T-helper 1 cell treated with Interleukin-12 subunit alpha and Interleukin-12 subunit beta and Interleukin-4 antibody, amounts not matched to agents 30 μg/mL and 1 μg/mL, for 36 hours (primary cell): ENCODE results near the gene SPPL2A.

Experiments
- H3K27ac Mint-ChIP-seq: one replicate; pipeline ENCODE4 v1.8.0; 2021; ENCODE audit warnings: mild to moderate bottlenecking, mixed read lengths
- H3K27me3 Mint-ChIP-seq: one replicate; pipeline ENCODE4 v1.8.0; 2021; ENCODE audit warnings: low read depth, mixed read lengths
- H3K36me3 Mint-ChIP-seq: one replicate; pipeline ENCODE4 v1.8.0; 2021; ENCODE audit warnings: low read depth, mixed read lengths
- H3K4me1 Mint-ChIP-seq: one replicate; pipeline ENCODE4 v1.8.0; 2021; ENCODE audit warnings: low read depth, mixed read lengths
- H3K4me3 Mint-ChIP-seq: one replicate; pipeline ENCODE4 v1.8.0; 2021; ENCODE audit warnings: mild to moderate bottlenecking, moderate library complexity, mixed read lengths
- H3K9me3 Mint-ChIP-seq: one replicate; pipeline ENCODE4 v1.8.0; 2021; ENCODE audit warnings: mixed read lengths

SPPL2A gene

GRCh38 chr15:50786871-50787270 lies 21.4 kb upstream of the SPPL2A start:
- no peaks in the 10 kb centered on the region for H3K4me1 Mint-ChIP-seq
- no peaks in the 10 kb centered on the region for H3K36me3 Mint-ChIP-seq
- H3K27ac Mint-ChIP-seq, result no peak overlapping the region
- no peak overlapping the region for H3K4me3 Mint-ChIP-seq
- no peaks in the 10 kb centered on the region for H3K9me3 Mint-ChIP-seq
- peaks cover 17% of the 10 kb centered on the region for H3K27me3 Mint-ChIP-seq

GRCh38 chr15:50786438-50786837 lies 20.9 kb upstream of the SPPL2A start:
- Mint-ChIP-seq H3K4me3 (no peak overlapping the region), H3K36me3 (no peaks in the 10 kb centered on the region), H3K27me3 (peaks cover 18% of the 10 kb centered on the region), H3K27ac (no peak overlapping the region), H3K9me3 (no peaks in the 10 kb centered on the region), H3K4me1 (no peaks in the 10 kb centered on the region)

GRCh38 chr15:50783895-50784294 lies 18.4 kb upstream of the SPPL2A start:
- Mint-ChIP-seq H3K4me3 (no peak overlapping the region), H3K27ac (no peak overlapping the region), H3K9me3 (no peaks in the 10 kb centered on the region), H3K27me3 (peaks cover 18% of the 10 kb centered on the region), H3K4me1 (no peaks in the 10 kb centered on the region), H3K36me3 (no peaks in the 10 kb centered on the region)

- H3K27ac Mint-ChIP-seq, result no peak overlapping the region
- no peaks in the 10 kb centered on the region for H3K4me1 Mint-ChIP-seq
- H3K27me3 Mint-ChIP-seq, result peaks cover 18% of the 10 kb centered on the region
- no peak overlapping the region for H3K4me3 Mint-ChIP-seq
- H3K36me3 Mint-ChIP-seq, result no peaks in the 10 kb centered on the region
- H3K9me3 Mint-ChIP-seq, result no peaks in the 10 kb centered on the region
Measured at GRCh38 chr15:50783411-50783810, 17.9 kb upstream of the SPPL2A start.

- Mint-ChIP-seq H3K4me3 (no peak overlapping the region), H3K36me3 (no peaks in the 10 kb centered on the region), H3K9me3 (no peaks in the 10 kb centered on the region), H3K4me1 (peaks cover 4% of the 10 kb centered on the region), H3K27ac (no peak overlapping the region), H3K27me3 (peaks cover 7% of the 10 kb centered on the region)
Measured at GRCh38 chr15:50778086-50778485, 12.6 kb upstream of the SPPL2A start.

- Mint-ChIP-seq H3K27ac (no peak overlapping the region), H3K36me3 (no peaks in the 10 kb centered on the region), H3K4me1 (peaks cover 4% of the 10 kb centered on the region), H3K9me3 (no peaks in the 10 kb centered on the region), H3K4me3 (no peak overlapping the region), H3K27me3 (peaks cover 3% of the 10 kb centered on the region)
Measured at GRCh38 chr15:50777042-50777441, 11.5 kb upstream of the SPPL2A start.

- no peak overlapping the region for H3K4me3 Mint-ChIP-seq
- H3K36me3 Mint-ChIP-seq, result no peaks in the 10 kb centered on the region
- H3K4me1 Mint-ChIP-seq, result peaks cover 4% of the 10 kb centered on the region
- H3K27ac Mint-ChIP-seq, result no peak overlapping the region
- no peaks in the 10 kb centered on the region for H3K9me3 Mint-ChIP-seq
- no peaks in the 10 kb centered on the region for H3K27me3 Mint-ChIP-seq
Measured at GRCh38 chr15:50774450-50774849, 8.9 kb upstream of the SPPL2A start.

GRCh38 chr15:50773389-50773788 lies 7.9 kb upstream of the SPPL2A start:
- no peak overlapping the region for H3K4me3 Mint-ChIP-seq
- peaks cover 4% of the 10 kb centered on the region for H3K4me1 Mint-ChIP-seq
- H3K36me3 Mint-ChIP-seq, result no peaks in the 10 kb centered on the region
- no peaks in the 10 kb centered on the region for H3K27me3 Mint-ChIP-seq
- no peak overlapping the region for H3K27ac Mint-ChIP-seq
- H3K9me3 Mint-ChIP-seq, result no peaks in the 10 kb centered on the region

- H3K36me3 Mint-ChIP-seq, result peaks cover 10% of the 10 kb centered on the region
- peaks cover 28% of the 10 kb centered on the region for H3K4me1 Mint-ChIP-seq
- H3K27ac Mint-ChIP-seq, result peak overlapping the region; percentile 41
- no peaks in the 10 kb centered on the region for H3K27me3 Mint-ChIP-seq
- no peaks in the 10 kb centered on the region for H3K9me3 Mint-ChIP-seq
- H3K4me3 Mint-ChIP-seq, result no peak overlapping the region
Measured at GRCh38 chr15:50767332-50767861, 1.9 kb upstream of the SPPL2A start.

GRCh38 chr15:50764461-50765194 lies 878 bp downstream of the SPPL2A start:
- peak overlapping the region; percentile 93 for H3K4me3 Mint-ChIP-seq
- no peaks in the 10 kb centered on the region for H3K27me3 Mint-ChIP-seq
- no peaks in the 10 kb centered on the region for H3K9me3 Mint-ChIP-seq
- peaks cover 31% of the 10 kb centered on the region for H3K4me1 Mint-ChIP-seq
- H3K36me3 Mint-ChIP-seq, result peaks cover 14% of the 10 kb centered on the region
- H3K27ac Mint-ChIP-seq, result peak overlapping the region; percentile 93

GRCh38 chr15:50758712-50759205 lies 6.7 kb downstream of the SPPL2A start:
- no peak overlapping the region for H3K27ac Mint-ChIP-seq
- no peaks in the 10 kb centered on the region for H3K27me3 Mint-ChIP-seq
- peaks cover 19% of the 10 kb centered on the region for H3K4me1 Mint-ChIP-seq

GRCh38 chr15:50753463-50753862 lies 12.0 kb downstream of the SPPL2A start:
- H3K4me3 Mint-ChIP-seq, result no peak overlapping the region
- H3K27me3 Mint-ChIP-seq, result no peaks in the 10 kb centered on the region
- H3K9me3 Mint-ChIP-seq, result no peaks in the 10 kb centered on the region
- H3K27ac Mint-ChIP-seq, result no peak overlapping the region
- peaks cover 17% of the 10 kb centered on the region for H3K36me3 Mint-ChIP-seq
- peaks cover 13% of the 10 kb centered on the region for H3K4me1 Mint-ChIP-seq

More at GRCh38 chr15:50758712-50759205, 6.7 kb downstream of the SPPL2A start:
- peaks cover 15% of the 10 kb centered on the region for H3K36me3 Mint-ChIP-seq
- no peak overlapping the region for H3K4me3 Mint-ChIP-seq
- H3K9me3 Mint-ChIP-seq, result no peaks in the 10 kb centered on the region

GRCh38 chr15:50751394-50751793 lies 14.1 kb downstream of the SPPL2A start:
- H3K4me3 Mint-ChIP-seq, result no peak overlapping the region
- H3K27ac Mint-ChIP-seq, result no peak overlapping the region
- H3K9me3 Mint-ChIP-seq, result no peaks in the 10 kb centered on the region
- H3K36me3 Mint-ChIP-seq, result peaks cover 19% of the 10 kb centered on the region
- no peaks in the 10 kb centered on the region for H3K27me3 Mint-ChIP-seq
- peaks cover 12% of the 10 kb centered on the region for H3K4me1 Mint-ChIP-seq

GRCh38 chr15:50750227-50750705 lies 15.2 kb downstream of the SPPL2A start:
- Mint-ChIP-seq H3K27ac (no peak overlapping the region), H3K9me3 (no peaks in the 10 kb centered on the region), H3K4me3 (no peak overlapping the region), H3K36me3 (peaks cover 17% of the 10 kb centered on the region), H3K27me3 (no peaks in the 10 kb centered on the region), H3K4me1 (peaks cover 10% of the 10 kb centered on the region)

- Mint-ChIP-seq H3K9me3 (no peaks in the 10 kb centered on the region), H3K27me3 (no peaks in the 10 kb centered on the region), H3K36me3 (peaks cover 15% of the 10 kb centered on the region), H3K4me1 (peaks cover 6% of the 10 kb centered on the region), H3K27ac (no peak overlapping the region), H3K4me3 (no peak overlapping the region)
Measured at GRCh38 chr15:50747523-50747922, 18.0 kb downstream of the SPPL2A start.
